Brain microvascular endothelial cell (primary cell): ENCODE data around the gene SUN3.
"Not testable (repeated sequence)": the region's sequence is repeated elsewhere in the genome, so short reads cannot be mapped to it uniquely, and the experiment has no call there.

ENCODE experiments used
- DNase-seq: peaks from one replicate; pipeline ENCODE4 v3.0.0-alpha.2; 2020
- H3K27ac ChIP-seq: fragments of 250-450 bp; sonication (Bioruptor Pico); 2 replicates; pipeline ENCODE4 v1.5.1; 2020; ENCODE audit warnings: mild to moderate bottlenecking, moderate library complexity
- H3K27me3 ChIP-seq: fragments of 250-450 bp; sonication (Bioruptor Pico); replicated peaks from 2 replicates; pipeline ENCODE4 v1.5.1; 2020; ENCODE audit warnings: mild to moderate bottlenecking
- H3K36me3 ChIP-seq: fragments of 250-450 bp; sonication (Bioruptor Pico); replicated peaks from 2 replicates; pipeline ENCODE4 v1.5.1; 2020; ENCODE audit warnings: mild to moderate bottlenecking
- H3K4me3 ChIP-seq: 2 replicates; pipeline ENCODE4 v1.5.1; 2011; ENCODE audit warnings: low read depth, mild to moderate bottlenecking, control low read depth, low read length, moderate library complexity
- CTCF ChIP-seq: IDR thresholded peaks from 2 replicates; pipeline ENCODE4 v1.5.1; 2011; ENCODE audit warnings: low read depth, mild to moderate bottlenecking, moderate library complexity, low read length, control low read depth, inconsistent platforms; ENCODE audit errors: missing control alignments
- in situ Hi-C: cut with HindIII; loops from 2 replicates; pipeline ENCODE4 v1.10.0; 2017; ENCODE audit warnings: low sequenced_read_pairs, low pct_ligation_motif_present

SUN3 gene

GRCh38 chr7:47991741-47992311 is 37.1 kb downstream of the SUN3 start:
- peak overlapping the region; percentile 17 for H3K27ac ChIP-seq
- peak overlapping the region; percentile 69 for H3K4me3 ChIP-seq
- no peaks in the 10 kb centered on the region for H3K36me3 ChIP-seq
- TF ChIP-seq CTCF, result peak; percentile 88
- no peaks in the 10 kb centered on the region for H3K27me3 ChIP-seq
- in situ Hi-C loops, result loop anchor here (25.0 kb wide), 1 partner anchor 120 kb away; no protein-coding TSS in a partner anchor
- peak; percentile 63 for DNase-seq

DNA sequence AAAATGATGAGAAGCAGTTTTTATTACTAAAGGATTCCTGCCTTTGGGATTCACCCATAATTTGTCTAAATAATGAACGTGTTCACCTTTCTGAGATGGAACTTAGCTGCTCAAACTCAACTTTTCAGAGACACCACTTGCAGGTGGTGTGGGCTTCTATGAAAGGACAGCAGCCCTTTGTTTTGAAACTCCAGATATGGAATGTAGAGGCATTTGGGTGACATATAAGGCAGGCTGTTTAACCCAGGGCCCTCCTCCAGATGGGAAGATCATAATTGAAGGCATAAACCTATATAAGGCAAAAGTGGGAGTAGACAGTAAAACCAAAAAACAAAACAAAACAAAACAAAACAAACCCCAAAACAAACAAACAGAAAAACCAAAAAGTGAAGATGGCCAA is 37.6 kb downstream of the SUN3 start:
- Histone ChIP-seq H3K27ac (no peak overlapping the region), H3K4me3 (no peak overlapping the region)
- in situ Hi-C loops, result loop anchor here (25.0 kb wide), 1 partner anchor 121 kb away; no protein-coding TSS in a partner anchor

GRCh38 chr7:47990592-47990991 is 38.3 kb downstream of the SUN3 start:
- Histone ChIP-seq H3K36me3 (no peaks in the 10 kb centered on the region), H3K27ac (no peak overlapping the region), H3K27me3 (no peaks in the 10 kb centered on the region), H3K4me3 (no peak overlapping the region)
- no peak for DNase-seq
- in situ Hi-C loops, result loop anchor here (25.0 kb wide), 1 partner anchor 122 kb away; no protein-coding TSS in a partner anchor
- no peak for TF ChIP-seq CTCF

More for the DNA sequence above, 37.6 kb downstream of the SUN3 start:
- no peak for DNase-seq
- no peaks in the 10 kb centered on the region for H3K27me3 ChIP-seq
- no peaks in the 10 kb centered on the region for H3K36me3 ChIP-seq
- no peak for TF ChIP-seq CTCF

GRCh38 chr7:47989607-47990400 is 39.1 kb downstream of the SUN3 start:
- not testable (repeated sequence) for H3K36me3 ChIP-seq, H3K27me3 ChIP-seq, H3K4me3 ChIP-seq, H3K27ac ChIP-seq, DNase-seq
- in situ Hi-C loops, result loop anchor here (25.0 kb wide), 1 partner anchor 122 kb away; no protein-coding TSS in a partner anchor

DNA sequence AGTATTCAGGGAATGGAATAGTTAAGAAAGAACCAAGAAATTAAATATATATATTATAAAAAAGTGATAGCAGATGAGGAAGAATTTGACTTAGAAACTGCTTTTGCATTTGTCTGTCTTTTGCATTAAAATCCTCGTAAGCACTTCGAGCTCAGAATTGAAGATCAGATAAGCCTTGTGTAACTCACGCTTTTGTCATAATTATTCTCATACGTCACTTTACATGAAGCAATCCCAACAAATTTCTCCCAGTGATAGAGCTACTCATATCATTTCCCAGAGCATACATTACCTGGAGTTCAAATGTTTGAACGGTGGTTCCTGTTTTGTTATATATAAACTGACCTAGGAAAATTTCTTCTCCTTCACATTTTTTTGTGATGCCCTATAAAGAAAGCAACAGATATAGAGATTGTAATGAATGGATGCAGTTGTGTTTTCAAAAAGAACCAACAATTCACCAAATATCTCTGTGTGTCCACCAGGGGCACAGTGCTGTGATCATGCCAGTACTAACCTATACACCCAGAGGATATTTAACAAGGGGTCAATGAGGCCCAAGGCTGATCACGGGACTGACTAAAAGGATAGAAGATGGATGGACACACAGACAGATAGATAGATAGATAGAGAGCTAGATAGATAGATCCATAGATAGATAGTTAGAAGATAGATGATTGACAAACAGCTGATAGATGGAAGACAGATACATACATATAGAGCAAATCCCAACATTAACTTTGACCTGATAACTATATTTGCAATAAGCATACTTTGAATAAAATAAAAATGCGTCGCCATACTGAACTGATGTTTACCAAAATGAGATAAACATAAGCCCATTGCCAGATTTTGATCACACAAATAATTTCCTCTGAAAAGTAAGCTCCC is 40.2 kb downstream of the SUN3 start:
- no peak overlapping the region for H3K27ac ChIP-seq
- no peak overlapping the region for H3K4me3 ChIP-seq
- DNase-seq, result peak; percentile 13
- peak; percentile 71 for TF ChIP-seq CTCF
- no peaks in the 10 kb centered on the region for H3K36me3 ChIP-seq
- no peaks in the 10 kb centered on the region for H3K27me3 ChIP-seq
- in situ Hi-C loops, result loop anchor here (25.0 kb wide), 1 partner anchor 124 kb away; no protein-coding TSS in a partner anchor
